Measurements from ENCODE around the gene GHR. TPM values are rescaled to one million over a fixed set of nuclear protein-coding genes. Genes with fewer than 3 reads are reported as not detected.
"Not testable (repeated sequence)": the region's sequence is repeated elsewhere in the genome, so short reads cannot be mapped to it uniquely, and the experiment has no call there.

Gene GHR
- total RNA-seq, 2 experiments from 2014 or later: not detected

- Mint-ChIP-seq H3K27me3 (ENCODE audit: low read depth) (no peaks in the 10 kb centered on the region), H3K4me1 (ENCODE audit: low read depth) (no peaks in the 10 kb centered on the region), H3K27ac (no peak overlapping the region), H3K36me3 (ENCODE audit: low read depth) (no peaks in the 10 kb centered on the region), H3K4me3 (no peak overlapping the region), H3K9me3 (peaks cover 4% of the 10 kb centered on the region)
- intact Hi-C loops (cut with micrococcal nuclease): no loop called here
- CTCF ChIA-PET: no interaction called here
- DNase-seq: no peak
These were observed 253.1 kb downstream of the GHR start for GRCh38 chr5:42676362-42676761.

DNA sequence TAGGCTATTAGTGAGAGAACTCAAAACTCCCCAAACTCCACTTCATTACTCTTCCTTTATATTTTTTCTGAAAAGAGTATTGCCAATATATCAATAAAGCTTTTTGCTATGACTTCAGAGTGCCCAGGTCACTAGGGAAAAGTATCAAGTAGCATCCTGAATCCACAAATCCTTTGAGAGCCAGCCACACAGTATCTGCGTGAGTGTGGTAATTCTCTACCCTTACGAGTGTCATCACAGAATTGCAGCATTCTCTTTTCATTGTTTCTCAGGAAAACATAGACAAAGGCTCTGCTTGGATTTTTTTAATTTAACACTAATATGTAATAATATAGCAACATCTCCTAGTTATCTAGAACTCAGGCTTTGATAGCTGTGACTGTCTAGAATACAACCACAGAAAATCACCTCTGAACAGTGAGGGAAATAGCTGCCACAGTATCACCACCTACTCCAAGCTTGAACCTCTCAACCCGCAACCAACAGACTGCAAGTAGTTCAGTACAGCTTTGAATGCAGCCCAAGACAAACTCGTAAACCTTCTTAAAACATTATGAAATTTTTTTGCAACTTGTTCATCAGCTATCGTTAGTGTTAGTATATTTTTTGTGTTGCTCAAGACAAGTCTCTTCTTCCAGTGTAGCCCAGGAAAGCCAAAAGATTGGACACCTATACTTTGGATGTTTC is 254.1 kb downstream of the GHR start:
- no peak overlapping the region for H3K27ac Mint-ChIP-seq
- intact Hi-C loops (cut with micrococcal nuclease): no loop called here
- no peaks in the 10 kb centered on the region for H3K36me3 Mint-ChIP-seq (ENCODE audit: low read depth)
- H3K9me3 Mint-ChIP-seq: peaks cover 4% of the 10 kb centered on the region
- H3K4me3 Mint-ChIP-seq: no peak overlapping the region
- DNase-seq: no peak
- CTCF ChIA-PET: no interaction called here
- no peaks in the 10 kb centered on the region for H3K4me1 Mint-ChIP-seq (ENCODE audit: low read depth)
- H3K27me3 Mint-ChIP-seq (ENCODE audit: low read depth): no peaks in the 10 kb centered on the region

- CTCF ChIA-PET: no interaction called here
These were observed 256.8 kb downstream of the GHR start for GRCh38 chr5:42680046-42680445.

DNA sequence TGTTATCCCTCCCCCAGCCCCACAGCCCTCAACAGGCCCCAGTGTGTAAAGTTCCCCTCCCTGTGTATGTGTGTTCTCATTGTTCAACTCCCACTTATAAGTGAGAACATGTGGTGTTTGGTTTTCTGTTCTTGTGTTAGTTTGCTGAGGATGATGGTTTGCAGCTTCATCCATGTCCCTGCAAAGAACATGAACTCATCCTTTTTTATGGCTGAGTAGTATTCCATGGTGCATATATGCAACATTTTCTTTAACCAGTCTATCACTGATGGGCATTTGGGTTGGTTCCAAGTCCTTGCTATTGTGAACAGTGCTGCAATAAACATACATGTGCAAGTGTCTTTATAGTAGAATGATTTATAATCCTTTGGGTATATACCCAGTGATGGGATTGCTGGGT is 261.8 kb downstream of the GHR start:
- DNase-seq; H3K4me1 Mint-ChIP-seq (ENCODE audit: low read depth); H3K36me3 Mint-ChIP-seq (ENCODE audit: low read depth); H3K9me3 Mint-ChIP-seq; H3K27ac Mint-ChIP-seq; H3K4me3 Mint-ChIP-seq; intact Hi-C loops (cut with micrococcal nuclease); CTCF ChIA-PET; H3K27me3 Mint-ChIP-seq (ENCODE audit: low read depth): not testable (repeated sequence)

More at GRCh38 chr5:42680046-42680445, 256.8 kb downstream of the GHR start:
- H3K27me3 Mint-ChIP-seq (ENCODE audit: low read depth): no peaks in the 10 kb centered on the region
- H3K4me1 Mint-ChIP-seq (ENCODE audit: low read depth): no peaks in the 10 kb centered on the region
- no peaks in the 10 kb centered on the region for H3K36me3 Mint-ChIP-seq (ENCODE audit: low read depth)
- DNase-seq: no peak
- peaks cover 3% of the 10 kb centered on the region for H3K9me3 Mint-ChIP-seq
- intact Hi-C loops (cut with micrococcal nuclease): no loop called here
- H3K4me3 Mint-ChIP-seq: no peak overlapping the region
- H3K27ac Mint-ChIP-seq: no peak overlapping the region

GRCh38 chr5:42689391-42689790 is 266.2 kb downstream of the GHR start:
- no peak overlapping the region for H3K4me3 Mint-ChIP-seq
- DNase-seq: no peak
- peaks cover 2% of the 10 kb centered on the region for H3K9me3 Mint-ChIP-seq
- CTCF ChIA-PET: no interaction called here
- H3K27me3 Mint-ChIP-seq (ENCODE audit: low read depth): peaks cover 7% of the 10 kb centered on the region
- intact Hi-C loops (cut with micrococcal nuclease): no loop called here
- no peak overlapping the region for H3K27ac Mint-ChIP-seq
- H3K4me1 Mint-ChIP-seq (ENCODE audit: low read depth): no peaks in the 10 kb centered on the region
- H3K36me3 Mint-ChIP-seq (ENCODE audit: low read depth): no peaks in the 10 kb centered on the region

- Mint-ChIP-seq H3K4me3 (no peak overlapping the region), H3K4me1 (ENCODE audit: low read depth) (no peaks in the 10 kb centered on the region), H3K36me3 (ENCODE audit: low read depth) (no peaks in the 10 kb centered on the region), H3K9me3 (peaks cover under 1% of the 10 kb centered on the region), H3K27me3 (ENCODE audit: low read depth) (peaks cover 9% of the 10 kb centered on the region), H3K27ac (no peak overlapping the region)
- intact Hi-C loops (cut with micrococcal nuclease): no loop called here
- no peak for DNase-seq
- CTCF ChIA-PET: no interaction called here
These were observed 268.2 kb downstream of the GHR start for GRCh38 chr5:42691413-42691937.

- Mint-ChIP-seq H3K9me3 (peaks cover 2% of the 10 kb centered on the region), H3K27ac (no peak overlapping the region), H3K27me3 (ENCODE audit: low read depth) (peaks cover 2% of the 10 kb centered on the region), H3K36me3 (ENCODE audit: low read depth) (no peaks in the 10 kb centered on the region), H3K4me1 (ENCODE audit: low read depth) (no peaks in the 10 kb centered on the region), H3K4me3 (no peak overlapping the region)
- no peak for DNase-seq
- CTCF ChIA-PET: interaction anchor here (0.6 kb wide), 1 partner anchor 113 kb away, joined by 3 read pairs; no protein-coding TSS in a partner anchor
- intact Hi-C loops (cut with micrococcal nuclease): no loop called here
These were observed 278.3 kb downstream of the GHR start for GRCh38 chr5:42701351-42702059.

DNA sequence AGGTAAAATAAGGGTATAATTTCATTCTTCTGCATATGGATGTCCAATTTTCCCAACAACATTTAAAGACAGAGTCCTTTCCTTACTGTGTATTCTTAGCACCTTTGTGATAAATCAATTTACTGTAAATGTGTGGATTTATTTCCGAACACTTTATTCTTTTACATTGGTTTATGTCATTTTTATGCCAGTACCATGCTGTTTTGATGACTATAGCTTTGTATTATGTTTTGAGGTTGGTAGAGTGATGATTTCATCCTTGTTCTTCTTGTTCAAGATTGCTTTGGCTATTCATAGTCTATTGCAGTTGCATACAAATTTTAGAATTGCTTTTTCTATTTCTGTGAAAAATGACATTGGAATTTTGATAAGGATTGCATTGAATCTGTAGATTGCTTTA is 280.0 kb downstream of the GHR start:
- Mint-ChIP-seq H3K36me3 (ENCODE audit: low read depth) (no peaks in the 10 kb centered on the region), H3K4me3 (no peak overlapping the region), H3K27ac (no peak overlapping the region), H3K4me1 (ENCODE audit: low read depth) (no peaks in the 10 kb centered on the region), H3K9me3 (peaks cover 4% of the 10 kb centered on the region), H3K27me3 (ENCODE audit: low read depth) (no peaks in the 10 kb centered on the region)
- intact Hi-C loops (cut with micrococcal nuclease): no loop called here
- CTCF ChIA-PET: no interaction called here
- DNase-seq: no peak

- CTCF ChIA-PET: no interaction called here
- Mint-ChIP-seq H3K9me3 (no peaks in the 10 kb centered on the region), H3K27ac (no peak overlapping the region), H3K4me3 (no peak overlapping the region), H3K4me1 (ENCODE audit: low read depth) (peaks cover 5% of the 10 kb centered on the region), H3K36me3 (ENCODE audit: low read depth) (no peaks in the 10 kb centered on the region), H3K27me3 (ENCODE audit: low read depth) (peaks cover 11% of the 10 kb centered on the region)
- no peak for DNase-seq
- intact Hi-C loops (cut with micrococcal nuclease): no loop called here
These were observed 292.5 kb downstream of the GHR start for GRCh38 chr5:42715785-42716184.

DNA sequence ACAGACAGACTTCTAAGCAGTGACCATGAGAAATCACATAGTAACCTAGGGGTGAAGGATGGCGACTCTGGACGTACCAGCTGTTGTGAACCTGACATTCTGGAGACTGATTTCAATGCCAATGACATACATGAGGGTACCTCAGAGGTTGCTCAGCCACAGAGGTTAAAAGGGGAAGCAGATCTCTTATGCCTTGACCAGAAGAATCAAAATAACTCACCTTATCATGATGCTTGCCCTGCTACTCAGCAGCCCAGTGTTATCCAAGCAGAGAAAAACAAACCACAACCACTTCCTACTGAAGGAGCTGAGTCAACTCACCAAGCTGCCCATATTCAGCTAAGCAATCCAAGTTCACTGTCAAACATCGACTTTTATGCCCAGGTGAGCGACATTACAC is 295.4 kb downstream of the GHR start:
- Mint-ChIP-seq H3K9me3 (no peaks in the 10 kb centered on the region), H3K27me3 (ENCODE audit: low read depth) (peaks cover 9% of the 10 kb centered on the region), H3K36me3 (ENCODE audit: low read depth) (no peaks in the 10 kb centered on the region), H3K4me1 (ENCODE audit: low read depth) (peaks cover 5% of the 10 kb centered on the region), H3K27ac (no peak overlapping the region), H3K4me3 (no peak overlapping the region)
- intact Hi-C loops (cut with micrococcal nuclease): no loop called here
- no peak for DNase-seq
- CTCF ChIA-PET: interaction anchor here (0.6 kb wide), 1 partner anchor 103 kb away, joined by 3 read pairs; no protein-coding TSS in a partner anchor

GRCh38 chr5:42719034-42719433 is 295.8 kb downstream of the GHR start:
- no peak for DNase-seq
- H3K4me1 Mint-ChIP-seq (ENCODE audit: low read depth): peaks cover 5% of the 10 kb centered on the region
- CTCF ChIA-PET: interaction anchor here (0.6 kb wide), 1 partner anchor 104 kb away, joined by 3 read pairs; no protein-coding TSS in a partner anchor
- H3K27ac Mint-ChIP-seq: no peak overlapping the region
- H3K27me3 Mint-ChIP-seq (ENCODE audit: low read depth): peaks cover 9% of the 10 kb centered on the region
- H3K4me3 Mint-ChIP-seq: no peak overlapping the region
- intact Hi-C loops (cut with micrococcal nuclease): no loop called here
- no peaks in the 10 kb centered on the region for H3K36me3 Mint-ChIP-seq (ENCODE audit: low read depth)
- H3K9me3 Mint-ChIP-seq: no peaks in the 10 kb centered on the region

DNA sequence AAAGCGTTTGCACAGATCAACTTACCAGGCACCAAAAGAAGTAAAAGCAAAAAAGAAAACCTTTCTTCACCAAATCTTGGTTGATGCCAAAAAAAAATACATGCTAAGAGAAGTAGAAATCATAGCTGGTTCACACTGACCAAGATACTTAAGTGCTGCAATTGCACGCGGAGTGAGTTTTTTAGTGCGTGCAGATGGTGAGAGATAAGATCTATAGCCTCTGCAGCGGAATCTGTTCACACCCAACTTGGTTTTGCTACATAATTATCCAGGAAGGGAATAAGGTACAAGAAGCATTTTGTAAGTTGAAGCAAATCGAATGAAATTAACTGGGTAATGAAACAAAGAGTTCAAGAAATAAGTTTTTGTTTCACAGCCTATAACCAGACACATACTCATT is 297.0 kb downstream of the GHR start:
- H3K36me3 Mint-ChIP-seq (ENCODE audit: low read depth): no peaks in the 10 kb centered on the region
- H3K27ac Mint-ChIP-seq: no peak overlapping the region
- peaks cover 5% of the 10 kb centered on the region for H3K4me1 Mint-ChIP-seq (ENCODE audit: low read depth)
- peaks cover 9% of the 10 kb centered on the region for H3K27me3 Mint-ChIP-seq (ENCODE audit: low read depth)
- intact Hi-C loops (cut with micrococcal nuclease): no loop called here
- H3K4me3 Mint-ChIP-seq: no peak overlapping the region
- DNase-seq: no peak
- H3K9me3 Mint-ChIP-seq: no peaks in the 10 kb centered on the region
- CTCF ChIA-PET: interaction anchor here (0.7 kb wide), 1 partner anchor 47 kb away, joined by 3 read pairs; no protein-coding TSS in a partner anchor

DNA sequence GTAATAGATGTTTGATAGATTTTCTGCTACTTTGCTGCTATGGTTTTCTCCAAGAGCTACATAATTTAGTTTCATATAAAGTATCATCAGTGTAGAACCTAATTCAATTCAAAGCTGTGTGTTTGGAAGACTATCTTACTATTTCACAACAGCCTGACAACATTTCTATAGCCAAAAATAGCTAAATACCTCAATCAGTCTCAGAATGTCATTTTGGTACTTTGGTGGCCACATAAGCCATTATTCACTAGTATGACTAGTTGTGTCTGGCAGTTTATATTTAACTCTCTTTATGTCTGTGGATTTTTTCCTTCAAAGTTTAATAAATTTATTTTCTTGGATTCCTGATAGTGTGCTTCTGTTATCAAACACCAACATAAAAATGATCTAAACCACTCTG is 298.2 kb downstream of the GHR start:
- intact Hi-C loops (cut with micrococcal nuclease): no loop called here
- no peak overlapping the region for H3K27ac Mint-ChIP-seq
- CTCF ChIA-PET: no interaction called here

More for the DNA sequence above, 298.2 kb downstream of the GHR start:
- DNase-seq: no peak
- no peak overlapping the region for H3K4me3 Mint-ChIP-seq
- peaks cover 13% of the 10 kb centered on the region for H3K27me3 Mint-ChIP-seq (ENCODE audit: low read depth)
- no peaks in the 10 kb centered on the region for H3K36me3 Mint-ChIP-seq (ENCODE audit: low read depth)
- H3K9me3 Mint-ChIP-seq: no peaks in the 10 kb centered on the region
- peaks cover 5% of the 10 kb centered on the region for H3K4me1 Mint-ChIP-seq (ENCODE audit: low read depth)

Data from activated naive CD4-positive, alpha-beta T cell treated with anti-CD3 and anti-CD28 coated beads for 36 hours (primary cell).